ENCODE measurements around the gene DOC2A. TPM values are rescaled to one million over a fixed set of nuclear protein-coding genes. Genes with fewer than 3 reads are reported as not detected.

Gene DOC2A
- total RNA-seq, 1 donor from 2014 or later: 5.3 TPM

GRCh38 chr16:30004811-30005242, 6.0 kb downstream of the DOC2A start:
- no peak for TF ChIP-seq CTCF (IDR thresholded peaks at IDR 0.05; ENCODE audit: unreplicated experiment)

GRCh38 chr16:30004424-30004776, 6.4 kb downstream of the DOC2A start:
- Mint-ChIP-seq H3K27me3 (ENCODE audit: low read depth) (peaks cover 19% of the 10 kb centered on the region), H3K4me3 (no peak overlapping the region), H3K27ac (no peak overlapping the region), H3K36me3 (peaks cover 7% of the 10 kb centered on the region), H3K9me3 (no peaks in the 10 kb centered on the region), H3K4me1 (peaks cover 2% of the 10 kb centered on the region)
- TF ChIP-seq CTCF (IDR thresholded peaks at IDR 0.05; ENCODE audit: unreplicated experiment): no peak
- no peak for DNase-seq (ENCODE audit: low spot score in 2 of 2, unreplicated experiment in 2 of 2)

More at GRCh38 chr16:30004811-30005242, 6.0 kb downstream of the DOC2A start:
- Mint-ChIP-seq H3K4me1 (peaks cover 2% of the 10 kb centered on the region), H3K4me3 (no peak overlapping the region), H3K36me3 (peaks cover 7% of the 10 kb centered on the region), H3K27ac (no peak overlapping the region), H3K9me3 (no peaks in the 10 kb centered on the region), H3K27me3 (ENCODE audit: low read depth) (peaks cover 23% of the 10 kb centered on the region)
- DNase-seq (ENCODE audit: low spot score in 2 of 2, unreplicated experiment in 2 of 2): no peak

- H3K27me3 Mint-ChIP-seq (ENCODE audit: low read depth): peaks cover 13% of the 10 kb centered on the region
- no peak for DNase-seq (ENCODE audit: low spot score in 2 of 2, unreplicated experiment in 2 of 2)
- H3K4me3 Mint-ChIP-seq: no peak overlapping the region
- H3K27ac Mint-ChIP-seq: no peak overlapping the region
- no peak for TF ChIP-seq CTCF (IDR thresholded peaks at IDR 0.05; ENCODE audit: unreplicated experiment)
- no peaks in the 10 kb centered on the region for H3K4me1 Mint-ChIP-seq
- no peaks in the 10 kb centered on the region for H3K9me3 Mint-ChIP-seq
- H3K36me3 Mint-ChIP-seq: peaks cover 7% of the 10 kb centered on the region
Observed at GRCh38 chr16:30003670-30004423, 7.0 kb downstream of the DOC2A start.

- no peaks in the 10 kb centered on the region for H3K9me3 Mint-ChIP-seq
- H3K36me3 Mint-ChIP-seq: peaks cover 7% of the 10 kb centered on the region
- TF ChIP-seq CTCF (IDR thresholded peaks at IDR 0.05; ENCODE audit: unreplicated experiment): no peak
- DNase-seq (ENCODE audit: low spot score in 2 of 2, unreplicated experiment in 2 of 2): no peak
- peaks cover 4% of the 10 kb centered on the region for H3K27me3 Mint-ChIP-seq (ENCODE audit: low read depth)
- no peaks in the 10 kb centered on the region for H3K4me1 Mint-ChIP-seq
- no peak overlapping the region for H3K27ac Mint-ChIP-seq
- no peak overlapping the region for H3K4me3 Mint-ChIP-seq
Observed at GRCh38 chr16:30002614-30003346, 8.0 kb downstream of the DOC2A start.

GRCh38 chr16:30000735-30001631, 9.8 kb downstream of the DOC2A start:
- TF ChIP-seq CTCF (IDR thresholded peaks at IDR 0.05; ENCODE audit: unreplicated experiment): no peak
- peaks cover 9% of the 10 kb centered on the region for H3K4me1 Mint-ChIP-seq
- DNase-seq (ENCODE audit: low spot score in 2 of 2, unreplicated experiment in 2 of 2): no peak
- no peak overlapping the region for H3K27ac Mint-ChIP-seq
- no peak overlapping the region for H3K4me3 Mint-ChIP-seq
- H3K36me3 Mint-ChIP-seq: peaks cover 7% of the 10 kb centered on the region
- no peaks in the 10 kb centered on the region for H3K9me3 Mint-ChIP-seq
- H3K27me3 Mint-ChIP-seq (ENCODE audit: low read depth): no peaks in the 10 kb centered on the region

Data from mesothelial cell of epicardium (in vitro differentiated cells).